ENCODE data around the gene TENT4B. TPM values are rescaled to one million over a fixed set of nuclear protein-coding genes. Genes with fewer than 3 reads are reported as not detected.

The TENT4B gene
- total RNA-seq, 1 donor from 2014 or later = 10.9 TPM

GRCh38 chr16:50173316-50173715 is 20.2 kb downstream of the TENT4B start:
- Mint-ChIP-seq H3K9me3 (no peaks in the 10 kb centered on the region), H3K27ac (no peak overlapping the region), H3K4me1 (peaks cover 9% of the 10 kb centered on the region), H3K36me3 (peaks cover 6% of the 10 kb centered on the region), H3K27me3 (ENCODE audit: low read depth) (no peaks in the 10 kb centered on the region), H3K4me3 (no peak overlapping the region)
- DNase-seq (ENCODE audit: low spot score in 2 of 2, unreplicated experiment in 2 of 2) = no peak
- TF ChIP-seq CTCF (IDR thresholded peaks at IDR 0.05; ENCODE audit: unreplicated experiment) = no peak

GRCh38 chr16:50178491-50178941 is 25.4 kb downstream of the TENT4B start:
- Mint-ChIP-seq H3K9me3 (no peaks in the 10 kb centered on the region), H3K4me1 (no peaks in the 10 kb centered on the region), H3K27ac (no peak overlapping the region), H3K36me3 (peaks cover 6% of the 10 kb centered on the region), H3K4me3 (no peak overlapping the region), H3K27me3 (ENCODE audit: low read depth) (no peaks in the 10 kb centered on the region)
- no peak for DNase-seq (ENCODE audit: low spot score in 2 of 2, unreplicated experiment in 2 of 2)
- no peak for TF ChIP-seq CTCF (IDR thresholded peaks at IDR 0.05; ENCODE audit: unreplicated experiment)

- Mint-ChIP-seq H3K36me3 (peaks cover 2% of the 10 kb centered on the region), H3K4me1 (peaks cover 14% of the 10 kb centered on the region)
Observed at GRCh38 chr16:50182441-50182840, 29.3 kb downstream of the TENT4B start.

GRCh38 chr16:50183316-50183715 is 30.2 kb downstream of the TENT4B start:
- TF ChIP-seq CTCF (IDR thresholded peaks at IDR 0.05; ENCODE audit: unreplicated experiment) = no peak
- Mint-ChIP-seq H3K9me3 (no peaks in the 10 kb centered on the region), H3K4me3 (no peak overlapping the region), H3K4me1 (peaks cover 14% of the 10 kb centered on the region), H3K27me3 (ENCODE audit: low read depth) (no peaks in the 10 kb centered on the region), H3K27ac (peak overlapping the region; percentile 67), H3K36me3 (no peaks in the 10 kb centered on the region)
- DNase-seq (ENCODE audit: low spot score in 2 of 2, unreplicated experiment in 2 of 2) = no peak

More at GRCh38 chr16:50182441-50182840, 29.3 kb downstream of the TENT4B start:
- no peaks in the 10 kb centered on the region for H3K9me3 Mint-ChIP-seq
- no peak for DNase-seq (ENCODE audit: low spot score in 2 of 2, unreplicated experiment in 2 of 2)
- H3K27me3 Mint-ChIP-seq (ENCODE audit: low read depth) = no peaks in the 10 kb centered on the region
- no peak overlapping the region for H3K27ac Mint-ChIP-seq
- TF ChIP-seq CTCF (IDR thresholded peaks at IDR 0.05; ENCODE audit: unreplicated experiment) = no peak
- H3K4me3 Mint-ChIP-seq = no peak overlapping the region

- H3K27ac Mint-ChIP-seq = peak overlapping the region; percentile 36
Observed at GRCh38 chr16:50185005-50185505, 31.9 kb downstream of the TENT4B start.

More at GRCh38 chr16:50185005-50185505, 31.9 kb downstream of the TENT4B start:
- no peaks in the 10 kb centered on the region for H3K27me3 Mint-ChIP-seq (ENCODE audit: low read depth)
- no peak overlapping the region for H3K4me3 Mint-ChIP-seq
- no peaks in the 10 kb centered on the region for H3K36me3 Mint-ChIP-seq
- peaks cover 24% of the 10 kb centered on the region for H3K4me1 Mint-ChIP-seq
- DNase-seq (ENCODE audit: low spot score in 2 of 2, unreplicated experiment in 2 of 2) = no peak
- H3K9me3 Mint-ChIP-seq = no peaks in the 10 kb centered on the region
- no peak for TF ChIP-seq CTCF (IDR thresholded peaks at IDR 0.05; ENCODE audit: unreplicated experiment)
